ENCODE data around the gene RAB35. TPM values are rescaled to one million over a fixed set of nuclear protein-coding genes. Genes with fewer than 3 reads are reported as not detected.

The RAB35 gene
- total and polyA plus RNA-seq, 2 experiments from 2014 or later = 9.9 to 16.9 TPM

DNA sequence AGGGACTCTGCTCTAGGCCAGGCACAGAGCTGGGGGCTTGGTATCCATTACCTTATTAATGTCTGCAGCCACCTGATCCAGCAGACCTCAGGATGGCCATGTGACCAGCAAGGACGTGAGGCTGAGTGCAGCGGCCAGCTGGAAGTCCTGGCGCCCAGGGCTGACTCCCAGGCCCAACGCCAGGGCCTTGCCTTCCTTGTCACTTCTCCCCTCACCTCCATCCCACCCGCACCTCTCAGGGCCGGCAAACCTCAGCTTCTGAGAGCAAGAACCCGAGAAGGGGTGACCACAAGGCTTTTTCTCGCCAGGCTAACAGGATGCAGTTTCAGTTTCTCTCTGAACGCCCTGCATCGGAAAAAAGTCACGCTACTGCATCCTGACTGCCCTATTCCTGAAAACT lies 15.4 kb downstream of the RAB35 start:
- H3K4me3 Mint-ChIP-seq = no peak overlapping the region; the same call in 2 of the 3 replicates
- Histone ChIP-seq H3K9me2 (ENCODE audit: insufficient read depth) (no peaks in the 10 kb centered on the region), H3F3A (replicated peaks; ENCODE audit: low read depth) (no peaks in the 10 kb centered on the region; the same call in 1 of the 2 replicates), H3K36me3 (ENCODE audit: insufficient read depth) (no peaks in the 10 kb centered on the region; the same call in 1 of the 2 replicates), H4K20me1 (replicated peaks; ENCODE audit: insufficient read depth) (peaks cover 3% of the 10 kb centered on the region; the same call in 1 of the 2 replicates), H2AFZ (no peak overlapping the region), H3K27me3 (ENCODE audit: insufficient read depth) (no peaks in the 10 kb centered on the region), H3K4me3 (no peak overlapping the region), H3K79me2 (replicated peaks; ENCODE audit: insufficient read depth) (peaks cover 45% of the 10 kb centered on the region), H3K4me1 (ENCODE audit: insufficient read depth) (peaks cover 4% of the 10 kb centered on the region), H3K27ac (ENCODE audit: low read depth) (no peak overlapping the region), H3K4me2 (no peak overlapping the region)
- ATAC-seq = no peak
- H3K36me3 Mint-ChIP-seq (ENCODE audit: low read depth) = peaks cover 47% of the 10 kb centered on the region
- no peaks in the 10 kb centered on the region for H3K9me3 Mint-ChIP-seq
- DNase-seq (ENCODE audit: low spot score) = no peak
- TF ChIP-seq ETS1 (IDR thresholded peaks at IDR 0.05) (no peak), ZNF331 (CRISPR knock-in tag; IDR thresholded peaks at IDR 0.05; ENCODE audit: low read depth) (no peak), EZH2phosphoT487 (IDR thresholded peaks at IDR 0.05; ENCODE audit: unreplicated experiment) (no peak), REST (IDR thresholded peaks at IDR 0.05; ENCODE audit: unreplicated experiment) (no peak), STAT1 (IDR thresholded peaks at IDR 0.05; ENCODE audit: unreplicated experiment) (no peak), JUNB (IDR thresholded peaks at IDR 0.05; ENCODE audit: unreplicated experiment) (no peak), EZH2 (IDR thresholded peaks at IDR 0.05; ENCODE audit: low read depth, unreplicated experiment) (no peak), NANOG (IDR thresholded peaks at IDR 0.05; ENCODE audit: borderline replicate concordance) (no peak), ZNF114 (CRISPR knock-in tag; IDR thresholded peaks at IDR 0.05) (no peak), CREB1 (CRISPR knock-in tag; IDR thresholded peaks at IDR 0.05; ENCODE audit: low read depth) (no peak), POLR2AphosphoS5 (IDR thresholded peaks at IDR 0.05; ENCODE audit: low read depth) (no peak)
- TF ChIP-seq, protein P1, sequence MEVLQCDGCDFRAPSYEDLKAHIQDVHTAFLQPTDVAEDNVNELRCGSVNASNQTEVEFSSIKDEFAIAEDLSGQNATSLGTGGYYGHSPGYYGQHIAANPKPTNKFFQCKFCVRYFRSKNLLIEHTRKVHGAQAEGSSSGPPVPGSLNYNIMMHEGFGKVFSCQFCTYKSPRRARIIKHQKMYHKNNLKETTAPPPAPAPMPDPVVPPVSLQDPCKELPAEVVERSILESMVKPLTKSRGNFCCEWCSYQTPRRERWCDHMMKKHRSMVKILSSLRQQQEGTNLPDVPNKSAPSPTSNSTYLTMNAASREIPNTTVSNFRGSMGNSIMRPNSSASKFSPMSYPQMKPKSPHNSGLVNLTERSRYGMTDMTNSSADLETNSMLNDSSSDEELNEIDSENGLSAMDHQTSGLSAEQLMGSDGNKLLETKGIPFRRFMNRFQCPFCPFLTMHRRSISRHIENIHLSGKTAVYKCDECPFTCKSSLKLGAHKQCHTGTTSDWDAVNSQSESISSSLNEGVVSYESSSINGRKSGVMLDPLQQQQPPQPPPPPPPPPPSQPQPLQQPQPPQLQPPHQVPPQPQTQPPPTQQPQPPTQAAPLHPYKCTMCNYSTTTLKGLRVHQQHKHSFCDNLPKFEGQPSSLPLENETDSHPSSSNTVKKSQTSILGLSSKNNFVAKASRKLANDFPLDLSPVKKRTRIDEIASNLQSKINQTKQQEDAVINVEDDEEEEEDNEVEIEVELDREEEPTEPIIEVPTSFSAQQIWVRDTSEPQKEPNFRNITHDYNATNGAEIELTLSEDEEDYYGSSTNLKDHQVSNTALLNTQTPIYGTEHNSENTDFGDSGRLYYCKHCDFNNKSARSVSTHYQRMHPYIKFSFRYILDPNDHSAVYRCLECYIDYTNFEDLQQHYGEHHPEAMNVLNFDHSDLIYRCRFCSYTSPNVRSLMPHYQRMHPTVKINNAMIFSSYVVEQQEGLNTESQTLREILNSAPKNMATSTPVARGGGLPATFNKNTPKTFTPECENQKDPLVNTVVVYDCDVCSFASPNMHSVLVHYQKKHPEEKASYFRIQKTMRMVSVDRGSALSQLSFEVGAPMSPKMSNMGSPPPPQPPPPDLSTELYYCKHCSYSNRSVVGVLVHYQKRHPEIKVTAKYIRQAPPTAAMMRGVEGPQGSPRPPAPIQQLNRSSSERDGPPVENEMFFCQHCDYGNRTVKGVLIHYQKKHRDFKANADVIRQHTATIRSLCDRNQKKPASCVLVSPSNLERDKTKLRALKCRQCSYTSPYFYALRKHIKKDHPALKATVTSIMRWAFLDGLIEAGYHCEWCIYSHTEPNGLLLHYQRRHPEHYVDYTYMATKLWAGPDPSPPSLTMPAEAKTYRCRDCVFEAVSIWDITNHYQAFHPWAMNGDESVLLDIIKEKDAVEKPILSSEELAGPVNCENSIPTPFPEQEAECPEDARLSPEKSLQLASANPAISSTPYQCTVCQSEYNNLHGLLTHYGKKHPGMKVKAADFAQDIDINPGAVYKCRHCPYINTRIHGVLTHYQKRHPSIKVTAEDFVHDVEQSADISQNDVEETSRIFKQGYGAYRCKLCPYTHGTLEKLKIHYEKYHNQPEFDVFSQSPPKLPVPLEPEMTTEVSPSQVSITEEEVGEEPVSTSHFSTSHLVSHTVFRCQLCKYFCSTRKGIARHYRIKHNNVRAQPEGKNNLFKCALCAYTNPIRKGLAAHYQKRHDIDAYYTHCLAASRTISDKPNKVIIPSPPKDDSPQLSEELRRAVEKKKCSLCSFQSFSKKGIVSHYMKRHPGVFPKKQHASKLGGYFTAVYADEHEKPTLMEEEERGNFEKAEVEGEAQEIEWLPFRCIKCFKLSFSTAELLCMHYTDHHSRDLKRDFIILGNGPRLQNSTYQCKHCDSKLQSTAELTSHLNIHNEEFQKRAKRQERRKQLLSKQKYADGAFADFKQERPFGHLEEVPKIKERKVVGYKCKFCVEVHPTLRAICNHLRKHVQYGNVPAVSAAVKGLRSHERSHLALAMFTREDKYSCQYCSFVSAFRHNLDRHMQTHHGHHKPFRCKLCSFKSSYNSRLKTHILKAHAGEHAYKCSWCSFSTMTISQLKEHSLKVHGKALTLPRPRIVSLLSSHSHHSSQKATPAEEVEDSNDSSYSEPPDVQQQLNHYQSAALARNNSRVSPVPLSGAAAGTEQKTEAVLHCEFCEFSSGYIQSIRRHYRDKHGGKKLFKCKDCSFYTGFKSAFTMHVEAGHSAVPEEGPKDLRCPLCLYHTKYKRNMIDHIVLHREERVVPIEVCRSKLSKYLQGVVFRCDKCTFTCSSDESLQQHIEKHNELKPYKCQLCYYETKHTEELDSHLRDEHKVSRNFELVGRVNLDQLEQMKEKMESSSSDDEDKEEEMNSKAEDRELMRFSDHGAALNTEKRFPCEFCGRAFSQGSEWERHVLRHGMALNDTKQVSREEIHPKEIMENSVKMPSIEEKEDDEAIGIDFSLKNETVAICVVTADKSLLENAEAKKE (CRISPR knock-in tag; IDR thresholded peaks at IDR 0.05) = no peak
- TF ChIP-seq, protein P2, sequence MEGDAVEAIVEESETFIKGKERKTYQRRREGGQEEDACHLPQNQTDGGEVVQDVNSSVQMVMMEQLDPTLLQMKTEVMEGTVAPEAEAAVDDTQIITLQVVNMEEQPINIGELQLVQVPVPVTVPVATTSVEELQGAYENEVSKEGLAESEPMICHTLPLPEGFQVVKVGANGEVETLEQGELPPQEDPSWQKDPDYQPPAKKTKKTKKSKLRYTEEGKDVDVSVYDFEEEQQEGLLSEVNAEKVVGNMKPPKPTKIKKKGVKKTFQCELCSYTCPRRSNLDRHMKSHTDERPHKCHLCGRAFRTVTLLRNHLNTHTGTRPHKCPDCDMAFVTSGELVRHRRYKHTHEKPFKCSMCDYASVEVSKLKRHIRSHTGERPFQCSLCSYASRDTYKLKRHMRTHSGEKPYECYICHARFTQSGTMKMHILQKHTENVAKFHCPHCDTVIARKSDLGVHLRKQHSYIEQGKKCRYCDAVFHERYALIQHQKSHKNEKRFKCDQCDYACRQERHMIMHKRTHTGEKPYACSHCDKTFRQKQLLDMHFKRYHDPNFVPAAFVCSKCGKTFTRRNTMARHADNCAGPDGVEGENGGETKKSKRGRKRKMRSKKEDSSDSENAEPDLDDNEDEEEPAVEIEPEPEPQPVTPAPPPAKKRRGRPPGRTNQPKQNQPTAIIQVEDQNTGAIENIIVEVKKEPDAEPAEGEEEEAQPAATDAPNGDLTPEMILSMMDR (conservative IDR thresholded peaks at IDR 0.05; ENCODE audit: low read depth in 2 of 2) = no peak
- H3K4me1 Mint-ChIP-seq = peaks cover 22% of the 10 kb centered on the region
- no peak overlapping the region; the same call in 1 of the 2 replicates for H3K27ac Mint-ChIP-seq
- H3K27me3 Mint-ChIP-seq (ENCODE audit: insufficient read depth, low read depth, poor library complexity) = peaks cover 5% of the 10 kb centered on the region

Data from GM23338 (cell line).